OCI-LY3 (cell line): ENCODE measurements around the gene AMDHD1.

ENCODE experiments used
- H2AFZ ChIP-seq: fragments of 200-600, 300-600 bp; shearing (Covaris generic); 2 replicates; pipeline ENCODE4 v1.6.0; 2014; ENCODE audit warnings: antibody characterized with exemption, low read depth, low read length
- H3K27ac ChIP-seq: fragments of 200-600, 300-600 bp; sonication (generic); 2 replicates; pipeline ENCODE4 v1.5.1; 2014; ENCODE audit warnings: mild to moderate bottlenecking, low read length, moderate library complexity, mixed read lengths
- H3K27me3 ChIP-seq: fragments of 200-600, 300-600 bp; sonication (generic); 2 replicates; pipeline ENCODE4 v1.6.1; 2014; ENCODE audit warnings: low read depth, low read length, mixed read lengths
- H3K36me3 ChIP-seq: fragments of 200-600, 300-600 bp; sonication (generic); replicated peaks from 2 replicates; pipeline ENCODE3; 2014; ENCODE audit warnings: low read depth, low read length, mixed read lengths
- H3K4me1 ChIP-seq: fragments of 300-600, 200-600 bp; sonication (generic); 2 replicates; pipeline ENCODE4 v1.6.1; 2014; ENCODE audit warnings: low read length, mixed read lengths
- H3K4me2 ChIP-seq: fragments of 200-600, 300-600 bp; sonication (generic); 2 replicates; pipeline ENCODE4 v1.6.1; 2014; ENCODE audit warnings: low read length, mixed read lengths
- H3K4me3 ChIP-seq: fragments of 300-600, 200-600 bp; sonication (generic); 2 replicates; pipeline ENCODE4 v1.5.1; 2014; ENCODE audit warnings: antibody characterized with exemption, mild to moderate bottlenecking, low read length, moderate library complexity
- H3K79me2 ChIP-seq: fragments of 300-600, 200-600 bp; shearing (Covaris generic); 2 replicates; pipeline ENCODE4 v1.6.1; 2014; ENCODE audit warnings: mild to moderate bottlenecking, low read length, mixed read lengths
- H3K9ac ChIP-seq: fragments of 300-600, 200-600 bp; shearing (Covaris generic); 2 replicates; pipeline ENCODE4 v1.6.0; 2014; ENCODE audit warnings: mild to moderate bottlenecking, low read length, moderate library complexity
- H3K9me3 ChIP-seq: fragments of 200-600, 300-600 bp; shearing (Covaris generic); 2 replicates; pipeline ENCODE4 v1.6.1; 2014; ENCODE audit warnings: low read length, mixed read lengths; ENCODE audit not compliant: insufficient read depth
- H4K20me1 ChIP-seq: fragments of 200-600, 300-600 bp; sonication (generic); 2 replicates; pipeline ENCODE4 v1.6.1; 2016; ENCODE audit warnings: low read length, mixed read lengths; ENCODE audit not compliant: insufficient read depth
- EZH2phosphoT487 ChIP-seq: fragments of 200-600 bp; shearing (Covaris generic); IDR thresholded peaks from 2 replicates; pipeline ENCODE4 v1.6.1; 2018; ENCODE audit warnings: antibody characterized with exemption, mixed run types, low read depth
- TF ChIP-seq, protein P1 (sequence below): fragments of 200-600, 300-600 bp; sonication (generic); IDR thresholded peaks from 2 replicates; pipeline ENCODE4 v1.5.1; 2014; ENCODE audit warnings: antibody characterized with exemption, low read length, low read depth

Gene AMDHD1

DNA sequence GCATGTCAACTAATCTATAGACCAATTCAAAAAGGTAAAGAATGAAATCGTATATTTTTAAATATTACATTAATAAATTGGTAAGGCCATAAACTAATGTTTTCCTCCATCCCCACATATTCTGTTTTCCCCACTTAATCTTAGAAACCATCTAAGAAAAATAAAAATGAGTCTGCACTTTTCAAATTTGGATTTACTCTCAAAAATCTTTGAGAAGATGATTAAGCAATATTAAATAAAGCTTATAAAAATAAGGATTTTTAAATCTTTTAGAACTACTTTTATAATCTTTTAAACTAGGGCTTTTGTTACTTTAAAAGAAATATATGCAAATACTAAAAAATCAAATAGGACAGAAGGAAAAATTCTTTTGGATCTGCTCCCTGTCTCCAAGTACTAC, 63.6 kb downstream of the AMDHD1 start:
- no peaks in the 10 kb centered on the region for H3K9me3 ChIP-seq
- no peaks in the 10 kb centered on the region for H3K79me2 ChIP-seq
- no peaks in the 10 kb centered on the region for H3K4me1 ChIP-seq
- H3K27ac ChIP-seq = no peak overlapping the region
- no peak overlapping the region for H3K9ac ChIP-seq
- no peak overlapping the region for H3K4me2 ChIP-seq
- H3K36me3 ChIP-seq = peaks cover 14% of the 10 kb centered on the region
- H4K20me1 ChIP-seq = no peaks in the 10 kb centered on the region
- TF ChIP-seq, protein P1, sequence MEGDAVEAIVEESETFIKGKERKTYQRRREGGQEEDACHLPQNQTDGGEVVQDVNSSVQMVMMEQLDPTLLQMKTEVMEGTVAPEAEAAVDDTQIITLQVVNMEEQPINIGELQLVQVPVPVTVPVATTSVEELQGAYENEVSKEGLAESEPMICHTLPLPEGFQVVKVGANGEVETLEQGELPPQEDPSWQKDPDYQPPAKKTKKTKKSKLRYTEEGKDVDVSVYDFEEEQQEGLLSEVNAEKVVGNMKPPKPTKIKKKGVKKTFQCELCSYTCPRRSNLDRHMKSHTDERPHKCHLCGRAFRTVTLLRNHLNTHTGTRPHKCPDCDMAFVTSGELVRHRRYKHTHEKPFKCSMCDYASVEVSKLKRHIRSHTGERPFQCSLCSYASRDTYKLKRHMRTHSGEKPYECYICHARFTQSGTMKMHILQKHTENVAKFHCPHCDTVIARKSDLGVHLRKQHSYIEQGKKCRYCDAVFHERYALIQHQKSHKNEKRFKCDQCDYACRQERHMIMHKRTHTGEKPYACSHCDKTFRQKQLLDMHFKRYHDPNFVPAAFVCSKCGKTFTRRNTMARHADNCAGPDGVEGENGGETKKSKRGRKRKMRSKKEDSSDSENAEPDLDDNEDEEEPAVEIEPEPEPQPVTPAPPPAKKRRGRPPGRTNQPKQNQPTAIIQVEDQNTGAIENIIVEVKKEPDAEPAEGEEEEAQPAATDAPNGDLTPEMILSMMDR = no peak
- TF ChIP-seq EZH2phosphoT487 = no peak
- no peaks in the 10 kb centered on the region for H3K27me3 ChIP-seq
- H3K4me3 ChIP-seq = no peak overlapping the region
- no peak overlapping the region for H2AFZ ChIP-seq

DNA sequence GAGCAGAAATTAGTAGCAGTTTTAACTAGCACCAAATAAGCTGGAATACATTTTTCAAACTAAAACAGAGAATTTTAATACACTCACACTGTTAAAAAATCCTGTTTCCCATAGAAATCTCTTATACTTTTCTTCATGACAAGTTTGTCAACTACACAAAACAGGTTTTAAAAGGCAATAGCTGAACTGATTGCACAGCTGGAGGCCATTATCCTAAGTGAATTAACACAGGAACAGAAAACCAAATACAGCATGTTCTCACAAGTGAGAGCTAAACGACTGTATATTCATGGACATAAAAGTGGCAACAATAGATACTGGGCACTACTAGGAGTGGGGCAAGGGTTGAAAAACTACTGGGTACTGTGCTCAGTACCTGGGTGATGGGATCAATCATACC, 64.6 kb downstream of the AMDHD1 start:
- H3K4me1 ChIP-seq = no peaks in the 10 kb centered on the region
- no peak overlapping the region for H3K4me3 ChIP-seq
- no peaks in the 10 kb centered on the region for H3K9me3 ChIP-seq
- no peak for TF ChIP-seq EZH2phosphoT487
- TF ChIP-seq, protein P1 = no peak
- no peak overlapping the region for H3K27ac ChIP-seq
- H4K20me1 ChIP-seq = no peaks in the 10 kb centered on the region
- peaks cover 18% of the 10 kb centered on the region for H3K36me3 ChIP-seq
- H3K79me2 ChIP-seq = no peaks in the 10 kb centered on the region
- no peak overlapping the region for H3K4me2 ChIP-seq
- no peak overlapping the region for H3K9ac ChIP-seq
- H2AFZ ChIP-seq = no peak overlapping the region
- H3K27me3 ChIP-seq = no peaks in the 10 kb centered on the region

DNA sequence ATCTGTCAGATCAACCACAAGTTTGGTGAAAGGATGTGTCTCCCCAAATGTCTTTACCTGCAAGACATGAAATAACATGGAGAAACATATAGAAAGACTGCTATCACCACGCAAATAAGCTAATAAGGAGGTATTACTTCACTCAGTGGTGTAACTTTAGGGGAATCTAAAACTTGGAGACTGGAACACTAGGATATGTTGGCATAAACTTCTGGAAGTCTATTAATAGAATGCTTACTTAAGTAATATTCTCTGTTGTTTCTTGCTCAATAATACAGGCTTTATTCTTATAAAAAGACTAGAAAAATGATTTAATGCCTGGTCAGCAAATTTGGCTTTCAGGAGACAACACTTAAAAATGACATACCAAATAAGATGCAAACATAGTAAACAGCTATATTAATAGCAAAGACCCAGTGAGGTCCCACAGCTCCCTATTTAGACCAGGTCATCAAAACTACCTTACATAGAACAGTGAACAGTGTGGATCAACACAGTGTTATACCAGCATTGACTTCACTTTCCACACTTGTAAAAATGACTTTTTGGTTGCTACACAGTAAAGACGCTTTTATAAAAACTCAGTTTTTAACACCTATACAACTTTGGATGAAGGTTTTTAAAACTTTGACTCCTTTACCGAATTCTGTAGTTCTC, 71.9 kb downstream of the AMDHD1 start:
- H3K4me3 ChIP-seq = no peak overlapping the region
- no peak overlapping the region for H3K9ac ChIP-seq
- TF ChIP-seq, protein P1 = no peak
- TF ChIP-seq EZH2phosphoT487 = no peak
- H3K36me3 ChIP-seq = peaks cover 19% of the 10 kb centered on the region
- no peak overlapping the region for H3K4me2 ChIP-seq
- H2AFZ ChIP-seq = no peak overlapping the region
- peaks cover 2% of the 10 kb centered on the region for H3K4me1 ChIP-seq
- H3K79me2 ChIP-seq = no peaks in the 10 kb centered on the region
- no peak overlapping the region for H3K27ac ChIP-seq
- H4K20me1 ChIP-seq = no peaks in the 10 kb centered on the region
- H3K27me3 ChIP-seq = no peaks in the 10 kb centered on the region
- H3K9me3 ChIP-seq = no peaks in the 10 kb centered on the region

DNA sequence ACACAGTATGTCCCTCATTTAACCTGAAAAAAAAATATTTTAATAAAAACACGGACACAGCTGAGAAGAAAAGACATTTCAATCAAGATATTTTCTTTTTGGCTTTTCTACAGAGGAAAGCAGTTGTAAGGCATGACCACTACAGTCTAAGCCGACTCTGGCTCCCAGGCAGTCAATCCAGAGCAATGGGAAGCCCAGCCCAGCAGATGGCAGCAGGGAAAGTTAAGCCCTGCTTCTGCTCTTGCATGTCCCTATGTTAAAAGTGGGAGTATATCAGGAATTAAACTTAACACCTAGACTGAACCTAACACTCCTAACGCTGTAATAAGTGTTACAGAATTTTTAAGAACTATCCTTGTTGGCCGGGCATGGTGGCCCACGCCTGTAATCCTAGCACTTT, 72.5 kb downstream of the AMDHD1 start:
- Histone ChIP-seq H3K9ac (no peak overlapping the region), H3K27ac (no peak overlapping the region), H4K20me1 (no peaks in the 10 kb centered on the region), H3K9me3 (no peaks in the 10 kb centered on the region), H3K4me2 (no peak overlapping the region), H3K36me3 (peaks cover 19% of the 10 kb centered on the region), H3K4me3 (no peak overlapping the region), H3K79me2 (no peaks in the 10 kb centered on the region), H2AFZ (no peak overlapping the region), H3K27me3 (no peaks in the 10 kb centered on the region), H3K4me1 (peaks cover 8% of the 10 kb centered on the region)
- TF ChIP-seq, protein P1 = peak; percentile 11; the same call in 1 of the 2 replicates
- TF ChIP-seq EZH2phosphoT487 = no peak
